Osteoblast (primary cell): ENCODE results near the gene OPCML. TPM values are rescaled to one million over a fixed set of nuclear protein-coding genes. Genes with fewer than 3 reads are reported as not detected.

ENCODE experiments used
- DNase-seq: peaks from one replicate; pipeline ENCODE4 v3.0.0; 2011; ENCODE audit warnings: low spot score, mixed read lengths; ENCODE audit not compliant: insufficient read length; ENCODE audit errors: missing footprints
- H2AFZ ChIP-seq: 2 replicates; pipeline ENCODE4 v1.6.0; 2011; ENCODE audit warnings: mild to moderate bottlenecking, low read length
- H3K27ac ChIP-seq: 2 replicates; pipeline ENCODE4 v1.5.1; 2011; ENCODE audit warnings: mild to moderate bottlenecking, low read depth, low read length, moderate library complexity
- H3K27me3 ChIP-seq: 2 replicates; pipeline ENCODE4 v1.6.0; 2012; ENCODE audit warnings: mild to moderate bottlenecking, control low read depth, inconsistent platforms, low read length, moderate library complexity; ENCODE audit not compliant: insufficient read depth
- H3K36me3 ChIP-seq: 2 replicates; pipeline ENCODE4 v1.5.1; 2011; ENCODE audit warnings: mild to moderate bottlenecking, low read length, control low read depth, moderate library complexity; ENCODE audit not compliant: insufficient read depth
- H3K4me1 ChIP-seq: 2 replicates; pipeline ENCODE4 v1.5.1; 2011; ENCODE audit warnings: mild to moderate bottlenecking, low read length, control low read depth, moderate library complexity; ENCODE audit not compliant: insufficient read depth
- H3K4me2 ChIP-seq: 2 replicates; pipeline ENCODE4 v1.6.0; 2011; ENCODE audit warnings: mild to moderate bottlenecking, low read length; ENCODE audit not compliant: insufficient read depth
- H3K4me3 ChIP-seq: fragments of 200-600 bp; sonication (generic); 3 replicates; pipeline ENCODE4 v1.5.1; 2012; ENCODE audit warnings: mild to moderate bottlenecking, low read length, inconsistent platforms; ENCODE audit not compliant: insufficient read depth
- H3K79me2 ChIP-seq: 2 replicates; pipeline ENCODE4 v1.6.0; 2012; ENCODE audit warnings: mild to moderate bottlenecking, low read length, control low read depth, inconsistent platforms; ENCODE audit not compliant: insufficient read depth
- H3K9me3 ChIP-seq: 2 replicates; pipeline ENCODE4 v1.5.1; 2011; ENCODE audit warnings: low read depth, low read length, control low read depth
- H4K20me1 ChIP-seq: 2 replicates; pipeline ENCODE4 v1.6.0; 2012; ENCODE audit warnings: mild to moderate bottlenecking, low read length, control low read depth; ENCODE audit not compliant: insufficient read depth
- CTCF ChIP-seq: IDR thresholded peaks from 2 replicates; pipeline ENCODE4 v1.5.1; 2011; ENCODE audit warnings: mild to moderate bottlenecking, low read depth, low read length, moderate library complexity; ENCODE audit errors: extremely low read depth
- total RNA-seq: library from RNA; depleted of rRNA; stranded (reverse); fragments of >200 nt; gene quantifications from 2 replicates; pipeline ENCODE4 v1.2.3, GENCODE V29; 2012

Gene OPCML
- total RNA-seq, 1 donor, result 0.36 TPM

GRCh38 chr11:132822276-132822675 lies 710.0 kb downstream of the OPCML start:
- H3K27ac ChIP-seq, result no peak overlapping the region
- no peaks in the 10 kb centered on the region for H3K36me3 ChIP-seq
- H3K9me3 ChIP-seq, result no peaks in the 10 kb centered on the region
- no peak for TF ChIP-seq CTCF
- H4K20me1 ChIP-seq, result no peaks in the 10 kb centered on the region
- no peak overlapping the region for H2AFZ ChIP-seq
- no peak overlapping the region for H3K4me3 ChIP-seq
- H3K4me1 ChIP-seq, result peaks cover 7% of the 10 kb centered on the region
- no peaks in the 10 kb centered on the region for H3K27me3 ChIP-seq
- H3K79me2 ChIP-seq, result no peaks in the 10 kb centered on the region
- no peak for DNase-seq
- no peak overlapping the region for H3K4me2 ChIP-seq

GRCh38 chr11:132821499-132821898 lies 710.8 kb downstream of the OPCML start:
- no peak for DNase-seq
- Histone ChIP-seq H3K4me1 (peaks cover 7% of the 10 kb centered on the region), H3K4me2 (no peak overlapping the region), H3K27me3 (no peaks in the 10 kb centered on the region), H3K4me3 (no peak overlapping the region), H4K20me1 (no peaks in the 10 kb centered on the region), H3K36me3 (no peaks in the 10 kb centered on the region), H3K79me2 (no peaks in the 10 kb centered on the region), H3K9me3 (no peaks in the 10 kb centered on the region), H2AFZ (no peak overlapping the region), H3K27ac (no peak overlapping the region)
- no peak for TF ChIP-seq CTCF

GRCh38 chr11:132821014-132821413 lies 711.3 kb downstream of the OPCML start:
- DNase-seq, result no peak
- H3K27ac ChIP-seq, result no peak overlapping the region
- peaks cover 7% of the 10 kb centered on the region for H3K4me1 ChIP-seq
- no peaks in the 10 kb centered on the region for H4K20me1 ChIP-seq
- H3K4me3 ChIP-seq, result no peak overlapping the region
- H3K36me3 ChIP-seq, result no peaks in the 10 kb centered on the region
- peak overlapping the region; percentile 5 for H3K4me2 ChIP-seq
- no peaks in the 10 kb centered on the region for H3K27me3 ChIP-seq
- no peak for TF ChIP-seq CTCF
- no peaks in the 10 kb centered on the region for H3K9me3 ChIP-seq
- no peaks in the 10 kb centered on the region for H3K79me2 ChIP-seq
- H2AFZ ChIP-seq, result no peak overlapping the region

GRCh38 chr11:132818951-132819350 lies 713.4 kb downstream of the OPCML start:
- H2AFZ ChIP-seq, result no peak overlapping the region
- DNase-seq, result no peak
- TF ChIP-seq CTCF, result no peak
- H3K4me1 ChIP-seq, result peaks cover 7% of the 10 kb centered on the region
- no peaks in the 10 kb centered on the region for H3K36me3 ChIP-seq
- no peak overlapping the region for H3K4me2 ChIP-seq
- no peaks in the 10 kb centered on the region for H3K79me2 ChIP-seq
- no peaks in the 10 kb centered on the region for H3K27me3 ChIP-seq
- no peak overlapping the region for H3K4me3 ChIP-seq
- no peak overlapping the region for H3K27ac ChIP-seq
- H3K9me3 ChIP-seq, result no peaks in the 10 kb centered on the region
- no peaks in the 10 kb centered on the region for H4K20me1 ChIP-seq
